Right lobe of liver (tissue), 6 donors: Measurements from ENCODE around the gene DUSP22. TPM values are rescaled to one million over a fixed set of nuclear protein-coding genes. Genes with fewer than 3 reads are reported as not detected.
"Not testable (repeated sequence)": the region's sequence is repeated elsewhere in the genome, so short reads cannot be mapped to it uniquely, and the experiment has no call there.

Experiments
- ATAC-seq, 4 donors: fragments of 200-7000 bp; cut with Tn5 transposase; one replicate each; pipeline ENCODE4 v1.9.1; 2020; ENCODE audit warnings: mild to moderate bottlenecking in 4 of 4, moderate library complexity in 4 of 4
- DNase-seq, 3 donors: peaks; one replicate each; pipeline ENCODE4 v3.0.0-alpha.2; 2020
- H3K27ac ChIP-seq, 3 donors: fragments of 200-600 bp; one replicate each; pipeline ENCODE4 v1.8.0; 2022
- H3K27me3 ChIP-seq, 2 donors: fragments of 200-600 bp; one replicate each; pipeline ENCODE4 v1.8.0; 2022
- H3K36me3 ChIP-seq, 4 donors: fragments of 200-600 bp; sonication (generic) in 1 of 4; one replicate each; pipeline versions ENCODE4 v1.5.1 to v1.8.0; 2017 to 2022; ENCODE audit warnings: control low read depth in 1 of 4
- H3K4me1 ChIP-seq, 4 donors: fragments of 200-600 bp; sonication (generic) in 1 of 4; one replicate each; pipeline versions ENCODE4 v1.5.1 to v1.8.0; 2017 to 2022; ENCODE audit warnings: control low read depth in 1 of 4
- H3K4me3 ChIP-seq, 3 donors: fragments of 200-600 bp; one replicate each; pipeline ENCODE4 v1.8.0; 2022
- H3K9me3 ChIP-seq, 4 donors: fragments of 200-600 bp; sonication (generic) in 1 of 4; one replicate each; pipeline versions ENCODE4 v1.5.1 to v1.8.0; 2017 to 2022; ENCODE audit warnings: control low read depth in 1 of 4
- POLR2A ChIP-seq: fragments of 450-650 bp; IDR thresholded peaks from one replicate; pipeline ENCODE4 v1.6.1; 2017; ENCODE audit warnings: antibody characterized with exemption, mild to moderate bottlenecking
- WGBS: methylation state at CpG from one replicate; pipeline ENCODE4 v1.1.6; 2018; ENCODE audit warnings: low coverage, low lambda C conversion rate; ENCODE audit not compliant: insufficient coverage; ENCODE audit errors: missing lambda C conversion rate; 5-methylcytosine and 5-hydroxymethylcytosine counted together
- intact Hi-C, 2 donors: fragments of 100-400 bp; cut with DNase I; formaldehyde crosslinking; loops; one replicate each; pipeline versions ENCODE4 v1.11.2 to v1.14.1; 2022
- long read RNA-seq: library from polyadenylated mRNA; unstranded; transcript quantifications from one replicate; pipeline ENCODE4 v2.0.0, GENCODE V29; 2019
- total RNA-seq, 6 experiments: library from RNA; depleted of rRNA in 2 of 6; stranded (reverse); fragments of >200 nt in 2 of 6; fragmentation: NEBNext Ultra II Directional in 3 of 6; extraction: Animal tissue kit (Norgen Biotek cat#: 25700) in 3 of 6; gene quantifications; one replicate each; pipeline versions ENCODE4 v1.1.0 to v1.2.4, GENCODE V29; 2016 to 2023
- TF ChIP-seq, protein P1 (sequence below), 4 donors: fragments of 200-600 bp in 3 of 4; fragments of 450-650 bp in 1 of 4; IDR thresholded peaks; one replicate each; pipeline versions ENCODE4 v1.5.1 to v1.8.0; 2016 to 2022; ENCODE audit warnings: antibody characterized with exemption in 4 of 4, mild to moderate bottlenecking in 2 of 4
- donor health status: DM: no; HTN: yes; CAD: no.
- donor health status: DM: no; HTN: no; CAD: no.
- donor health status: DM: no; HTN: no; CAD: no.
- donor health status: DM: no; HTN: yes; CAD: no.
- donor health status: DM: no; HTN: yes; CAD: no.

DUSP22 gene, protein sequence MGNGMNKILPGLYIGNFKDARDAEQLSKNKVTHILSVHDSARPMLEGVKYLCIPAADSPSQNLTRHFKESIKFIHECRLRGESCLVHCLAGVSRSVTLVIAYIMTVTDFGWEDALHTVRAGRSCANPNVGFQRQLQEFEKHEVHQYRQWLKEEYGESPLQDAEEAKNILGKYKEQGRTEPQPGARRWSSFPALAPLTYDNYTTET
- total RNA-seq, result 10 to 100 TPM; 20.6 to 24.8 (median 21.3) TPM
- long read RNA-seq, partial matches to known transcripts, result 0 of 6 reads
- long read RNA-seq, other reads (novel, unspliced or antisense), result 0 of 6 reads

DNA sequence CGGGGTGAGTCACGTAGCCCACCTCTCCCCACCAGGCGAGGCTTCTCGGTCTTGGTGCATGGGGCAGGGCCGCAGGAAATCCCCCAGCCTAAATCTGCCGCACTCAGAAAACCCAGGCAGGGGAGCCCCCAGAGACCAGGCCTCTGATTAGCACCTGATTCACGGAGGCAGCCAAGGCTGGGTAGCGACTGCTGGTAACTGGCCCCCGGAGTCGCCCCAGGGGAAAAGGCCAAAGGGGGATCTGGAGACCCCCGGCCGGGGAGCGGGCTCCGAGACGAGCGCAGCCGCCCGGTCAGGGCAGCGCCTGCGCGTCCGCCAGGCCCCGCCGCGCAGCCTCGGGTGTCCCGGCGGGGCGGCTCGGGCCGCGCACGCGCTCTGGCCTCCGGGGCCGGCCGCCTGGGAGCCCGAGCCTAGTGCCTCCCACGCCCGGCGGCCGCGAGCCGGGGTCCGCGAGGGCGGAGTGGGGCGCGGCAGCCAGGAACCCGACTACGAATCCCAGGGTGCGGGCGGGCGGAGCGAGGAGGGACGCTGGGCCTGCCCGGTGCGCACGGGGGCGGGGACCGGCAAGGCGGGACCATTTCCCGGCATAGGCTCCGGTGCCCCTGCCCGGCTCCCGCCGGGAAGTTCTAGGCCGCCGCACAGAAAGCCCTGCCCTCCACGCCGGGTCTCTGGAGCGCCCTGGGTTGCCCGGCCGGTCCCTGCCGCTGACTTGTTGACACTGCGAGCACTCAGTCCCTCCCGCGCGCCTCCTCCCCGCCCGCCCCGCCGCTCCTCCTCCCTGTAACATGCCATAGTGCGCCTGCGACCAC lies at the start of gene DUSP22:
Gene DUSP22, plus strand, starts transcription at position 791 of the 809 bp plus-strand sequence. CDS start 53 bp downstream, outside the sequence.
- H3K4me3 ChIP-seq, result peak within 1 kb of the TSS; percentile 59 to 78 (median 71)
- peak within 1 kb of the TSS; percentile 95 to 99 (median 96) for H3K27ac ChIP-seq
- H3K4me1 ChIP-seq, result peaks cover 0 to 18% (median 3%) of the 10 kb centered on the region in 4 donors
- no peaks in the 10 kb centered on the region for H3K36me3 ChIP-seq
- DNase-seq (peak; percentile 94 to 96 (median 95)), ATAC-seq (peak; percentile 78 to 90 (median 84))
- intact Hi-C loops, result no loop called here
- H3K27me3 ChIP-seq, result no peaks in the 10 kb centered on the region
- peak; percentile 94 for TF ChIP-seq POLR2A
- TF ChIP-seq, protein P1, sequence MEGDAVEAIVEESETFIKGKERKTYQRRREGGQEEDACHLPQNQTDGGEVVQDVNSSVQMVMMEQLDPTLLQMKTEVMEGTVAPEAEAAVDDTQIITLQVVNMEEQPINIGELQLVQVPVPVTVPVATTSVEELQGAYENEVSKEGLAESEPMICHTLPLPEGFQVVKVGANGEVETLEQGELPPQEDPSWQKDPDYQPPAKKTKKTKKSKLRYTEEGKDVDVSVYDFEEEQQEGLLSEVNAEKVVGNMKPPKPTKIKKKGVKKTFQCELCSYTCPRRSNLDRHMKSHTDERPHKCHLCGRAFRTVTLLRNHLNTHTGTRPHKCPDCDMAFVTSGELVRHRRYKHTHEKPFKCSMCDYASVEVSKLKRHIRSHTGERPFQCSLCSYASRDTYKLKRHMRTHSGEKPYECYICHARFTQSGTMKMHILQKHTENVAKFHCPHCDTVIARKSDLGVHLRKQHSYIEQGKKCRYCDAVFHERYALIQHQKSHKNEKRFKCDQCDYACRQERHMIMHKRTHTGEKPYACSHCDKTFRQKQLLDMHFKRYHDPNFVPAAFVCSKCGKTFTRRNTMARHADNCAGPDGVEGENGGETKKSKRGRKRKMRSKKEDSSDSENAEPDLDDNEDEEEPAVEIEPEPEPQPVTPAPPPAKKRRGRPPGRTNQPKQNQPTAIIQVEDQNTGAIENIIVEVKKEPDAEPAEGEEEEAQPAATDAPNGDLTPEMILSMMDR (IDR thresholded peaks at IDR 0.05), result no peak
- H3K9me3 ChIP-seq, result no peaks in the 10 kb centered on the region
- 17% methylated on average over 10 of the region's 85 CpGs for WGBS

DNA sequence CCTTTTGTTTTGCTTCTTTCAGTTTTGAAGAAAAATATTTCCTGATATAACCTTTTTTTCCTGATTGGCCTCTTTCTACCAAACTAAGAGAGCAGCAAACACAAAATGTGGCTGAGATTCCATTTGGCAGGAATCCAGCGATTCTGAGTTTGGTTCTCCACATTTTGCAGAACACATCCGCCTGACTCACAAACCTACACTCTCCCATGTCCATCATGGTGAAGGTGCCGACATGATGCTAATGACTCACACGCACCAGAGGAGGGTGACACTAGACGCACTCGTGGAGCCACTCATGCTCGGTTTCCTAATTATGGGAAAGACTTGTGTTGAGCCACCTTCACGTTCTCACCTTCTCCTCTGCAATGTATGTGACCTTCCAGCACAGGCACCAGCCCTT lies 45.9 kb upstream of the DUSP22 start:
- ATAC-seq (no peak), DNase-seq (no peak)
- TF ChIP-seq, protein P1 (IDR thresholded peaks at IDR 0.05), result no peak
- TF ChIP-seq POLR2A, result no peak
- no peaks in the 10 kb centered on the region for H3K27me3 ChIP-seq
- no peaks in the 10 kb centered on the region for H3K36me3 ChIP-seq
- H3K27ac ChIP-seq, result no peak overlapping the region
- intact Hi-C loops, result no loop called here
- H3K9me3 ChIP-seq, result no peaks in the 10 kb centered on the region
- WGBS, result 76% methylated on average over 8 of the region's 8 CpGs
- no peaks in the 10 kb centered on the region for H3K4me1 ChIP-seq
- H3K4me3 ChIP-seq, result no peak overlapping the region

DNA sequence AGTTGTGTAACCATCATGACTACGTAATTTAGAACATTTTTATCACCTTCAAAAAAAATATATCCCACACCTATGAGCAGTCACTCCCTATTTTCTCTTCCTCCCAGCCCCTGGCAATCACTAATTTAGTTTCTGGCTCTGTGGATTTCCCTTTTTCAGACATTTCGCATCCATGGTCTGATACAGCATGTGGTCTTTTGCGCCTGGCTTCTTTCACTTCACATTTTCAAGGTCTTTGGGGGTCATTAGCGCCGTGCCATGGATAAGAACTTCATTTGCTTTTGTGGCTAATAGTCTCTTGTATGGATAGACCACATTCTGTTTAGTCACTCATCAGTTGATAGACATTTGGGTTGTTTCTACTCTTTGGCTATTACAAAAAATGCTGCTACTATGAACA lies 44.9 kb upstream of the DUSP22 start:
- H3K9me3 ChIP-seq, result no peaks in the 10 kb centered on the region
- TF ChIP-seq, protein P1 (IDR thresholded peaks at IDR 0.05), result no peak
- TF ChIP-seq POLR2A, result no peak
- H3K36me3 ChIP-seq, result no peaks in the 10 kb centered on the region
- no peak overlapping the region for H3K27ac ChIP-seq
- ATAC-seq (no peak), DNase-seq (no peak)
- no peak overlapping the region for H3K4me3 ChIP-seq
- H3K4me1 ChIP-seq, result no peaks in the 10 kb centered on the region
- intact Hi-C loops, result no loop called here
- H3K27me3 ChIP-seq, result no peaks in the 10 kb centered on the region
- WGBS, result 64% methylated on average over 5 of the region's 5 CpGs

DNA sequence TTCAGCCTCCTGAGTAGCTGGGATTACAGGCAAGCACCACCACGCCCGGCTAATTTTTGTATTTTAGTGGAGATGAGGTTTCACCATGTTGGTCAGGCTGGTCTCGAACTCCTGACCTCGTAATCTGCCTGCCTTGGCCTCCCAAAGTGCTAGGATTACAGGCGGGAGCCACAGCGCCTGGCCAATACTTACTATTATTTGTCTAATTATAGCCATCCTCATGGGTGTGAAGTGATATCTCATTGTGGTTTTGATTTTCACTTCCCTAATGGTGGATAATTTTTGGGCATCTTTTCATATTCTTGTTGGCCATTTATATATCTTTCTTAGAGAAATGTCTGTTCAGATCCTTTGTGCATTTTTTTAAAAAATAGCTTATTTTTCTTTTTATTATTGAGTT lies 44.2 kb upstream of the DUSP22 start:
- H3K36me3 ChIP-seq, ATAC-seq, H3K27me3 ChIP-seq, DNase-seq, H3K27ac ChIP-seq, H3K4me3 ChIP-seq, H3K4me1 ChIP-seq, H3K9me3 ChIP-seq, intact Hi-C loops: not testable (repeated sequence)
- WGBS, result 68% methylated on average over 5 of the region's 6 CpGs

DNA sequence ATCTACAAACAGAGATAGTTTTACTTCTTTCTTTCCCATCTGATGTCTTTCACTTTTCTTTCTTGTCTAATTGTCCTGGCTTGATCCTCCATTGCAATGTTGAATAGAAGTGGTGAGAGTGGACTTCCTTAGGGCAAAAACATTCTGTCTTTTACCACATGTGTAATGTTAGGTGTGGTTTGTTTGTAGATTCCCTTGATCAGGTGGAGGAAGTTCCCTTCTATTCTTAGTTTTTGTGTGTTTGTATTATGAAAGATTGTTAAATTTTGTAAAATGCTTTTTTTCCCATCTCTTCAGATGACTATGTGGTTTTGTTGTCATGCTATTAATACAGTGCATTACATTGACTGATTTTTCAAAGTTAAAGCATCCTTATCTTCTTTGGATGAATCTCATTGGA lies 41.6 kb upstream of the DUSP22 start:
- intact Hi-C loops, result no loop called here
- ATAC-seq, result no peak
- no peak for DNase-seq

More for the DNA sequence above, 41.6 kb upstream of the DUSP22 start:
- TF ChIP-seq, protein P1 (IDR thresholded peaks at IDR 0.05), result no peak
- TF ChIP-seq POLR2A, result no peak
- Histone ChIP-seq H3K36me3 (no peaks in the 10 kb centered on the region), H3K4me3 (no peak overlapping the region), H3K27ac (no peak overlapping the region), H3K4me1 (no peaks in the 10 kb centered on the region), H3K9me3 (no peaks in the 10 kb centered on the region), H3K27me3 (no peaks in the 10 kb centered on the region)
